Left lung (tissue), 8 donors: ENCODE data around the gene PHKA2. TPM values are rescaled to one million over a fixed set of nuclear protein-coding genes. Genes with fewer than 3 reads are reported as not detected.

Experiments
- polyA plus RNA-seq, 6 donors: library from polyadenylated mRNA; unstranded; fragments of 120-200 nt; gene quantifications; one replicate each; pipeline ENCODE4 v1.2.1, GENCODE V29; 2013; ENCODE audit not compliant: insufficient read length in 6 of 6
- total RNA-seq, 2 donors: library from RNA; stranded (reverse); fragmentation: NEBNext Ultra II Directional; extraction: Animal tissue kit (Norgen Biotek cat#: 25700); gene quantifications; one replicate each; pipeline ENCODE4 v1.2.1, GENCODE V29; 2021
- donor health status: DM: no; HTN: yes; CAD: no.
- donor health status: DM: no; HTN: no; CAD: no.

Gene PHKA2
- total and polyA plus RNA-seq, 8 donors: 26.1 to 45.8 (median 38.0) TPM

Other genes with a start within 250 kb of the PHKA2 start
- gene ADGRG2, start 138.4 kb upstream of the PHKA2 start, total RNA-seq: 1 to 10 TPM; 2.4 to 3.1 TPM
- gene ADGRG2, start 138.4 kb upstream of the PHKA2 start, polyA plus RNA-seq: 1 to 10 TPM; 2.2 to 4.8 (median 2.8) TPM